Measurements from ENCODE around the gene PLPPR2. TPM values are rescaled to one million over a fixed set of nuclear protein-coding genes. Genes with fewer than 3 reads are reported as not detected.

The PLPPR2 gene
- total RNA-seq, 1 donor: 14.3 TPM

GRCh38 chr19:11356676-11357550 is 1.7 kb downstream of the PLPPR2 start:
- no peak for DNase-seq (ENCODE audit: low read depth)
- no peak for TF ChIP-seq CTCF (IDR thresholded peaks at IDR 0.05; ENCODE audit: insufficient read depth, low read length)
- H3K4me3 ChIP-seq (ENCODE audit: low read depth, low read length): peak overlapping the region; percentile 18

GRCh38 chr19:11359421-11359820 is 4.2 kb downstream of the PLPPR2 start:
- H3K4me3 ChIP-seq (ENCODE audit: low read depth, low read length): no peak overlapping the region
- no peak for TF ChIP-seq CTCF (IDR thresholded peaks at IDR 0.05; ENCODE audit: insufficient read depth, low read length)
- DNase-seq (ENCODE audit: low read depth): no peak

- TF ChIP-seq CTCF (IDR thresholded peaks at IDR 0.05; ENCODE audit: insufficient read depth, low read length): no peak
Observed at GRCh38 chr19:11361037-11361770, 6.0 kb downstream of the PLPPR2 start.

GRCh38 chr19:11361771-11362731 is 6.8 kb downstream of the PLPPR2 start:
- DNase-seq (ENCODE audit: low read depth): no peak
- H3K4me3 ChIP-seq (ENCODE audit: low read depth, low read length): no peak overlapping the region
- no peak for TF ChIP-seq CTCF (IDR thresholded peaks at IDR 0.05; ENCODE audit: insufficient read depth, low read length)

More at GRCh38 chr19:11361037-11361770, 6.0 kb downstream of the PLPPR2 start:
- no peak for DNase-seq (ENCODE audit: low read depth)
- no peak overlapping the region for H3K4me3 ChIP-seq (ENCODE audit: low read depth, low read length)

GRCh38 chr19:11363881-11364280 is 8.6 kb downstream of the PLPPR2 start:
- H3K4me3 ChIP-seq (ENCODE audit: low read depth, low read length): no peak overlapping the region
- no peak for TF ChIP-seq CTCF (IDR thresholded peaks at IDR 0.05; ENCODE audit: insufficient read depth, low read length)
- DNase-seq (ENCODE audit: low read depth): no peak

- DNase-seq (ENCODE audit: low read depth): no peak
- H3K4me3 ChIP-seq (ENCODE audit: low read depth, low read length): no peak overlapping the region
- TF ChIP-seq CTCF (IDR thresholded peaks at IDR 0.05; ENCODE audit: insufficient read depth, low read length): no peak
Observed at GRCh38 chr19:11364296-11364904, 9.2 kb downstream of the PLPPR2 start.

Data from fibroblast of the aortic adventitia (primary cell).